HG02884 (cell line): ENCODE results near the gene UHRF2.

Source experiments
- ATAC-seq: cut with Tn5 transposase; IDR thresholded peaks from one replicate; pipeline ENCODE4 v1.9.1; 2021; ENCODE audit warnings: mild to moderate bottlenecking, moderate library complexity; ENCODE audit not compliant: unreplicated experiment

The UHRF2 gene

GRCh38 chr9:6552498-6553121 is 139.6 kb downstream of the UHRF2 start:
- ATAC-seq: no peak

- no peak for ATAC-seq
Measured at GRCh38 chr9:6553866-6554265, 140.9 kb downstream of the UHRF2 start.
